HG02610 (cell line): ENCODE results near the gene CLBA1.

Experiments
- ATAC-seq: cut with Tn5 transposase; IDR thresholded peaks from one replicate; pipeline ENCODE4 v1.9.1; 2021; ENCODE audit warnings: mild to moderate bottlenecking, moderate library complexity; ENCODE audit not compliant: unreplicated experiment

Gene CLBA1

DNA sequence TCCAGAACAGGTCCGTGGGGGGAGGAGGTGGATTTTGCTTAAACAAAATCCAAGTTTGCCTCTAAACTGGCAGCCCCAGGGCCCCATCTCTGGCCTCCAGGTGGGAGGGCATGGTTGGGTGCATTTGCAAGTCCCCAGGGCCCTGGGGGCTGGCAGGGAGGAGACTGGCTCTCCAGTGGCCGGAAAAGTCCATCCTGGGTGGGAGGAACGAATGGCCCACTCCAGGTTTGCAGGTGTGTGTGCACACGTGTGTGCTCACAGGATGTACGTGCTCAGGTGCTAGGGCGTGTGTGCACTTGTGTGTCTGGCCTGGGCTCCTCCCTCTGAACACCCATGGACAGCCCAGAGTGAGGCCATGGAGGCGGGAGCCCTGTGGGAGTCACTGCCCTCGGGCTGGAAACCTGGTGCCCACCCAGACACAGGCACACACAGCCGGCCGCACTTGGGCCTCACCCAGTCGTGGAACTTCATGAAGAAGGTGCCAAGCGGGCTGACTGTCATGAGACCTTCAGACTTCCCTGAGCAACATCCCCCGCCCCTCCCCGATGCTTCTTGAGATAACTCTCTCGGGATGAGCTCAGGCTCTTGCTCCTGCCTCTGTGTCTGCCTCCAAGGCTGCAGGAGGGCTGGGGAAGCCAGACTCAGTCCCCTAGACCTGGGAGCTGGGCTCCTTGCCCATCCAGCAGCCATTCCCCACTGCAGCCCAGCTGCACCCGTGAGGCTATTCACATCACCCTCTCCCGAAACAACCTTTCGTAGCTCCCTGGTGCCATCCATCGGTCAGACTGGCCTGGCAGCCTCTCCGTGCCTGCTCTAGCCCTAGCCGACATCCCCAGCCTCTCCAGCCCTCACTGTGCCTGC is 16.8 kb upstream of the CLBA1 start:
- ATAC-seq, result no peak

DNA sequence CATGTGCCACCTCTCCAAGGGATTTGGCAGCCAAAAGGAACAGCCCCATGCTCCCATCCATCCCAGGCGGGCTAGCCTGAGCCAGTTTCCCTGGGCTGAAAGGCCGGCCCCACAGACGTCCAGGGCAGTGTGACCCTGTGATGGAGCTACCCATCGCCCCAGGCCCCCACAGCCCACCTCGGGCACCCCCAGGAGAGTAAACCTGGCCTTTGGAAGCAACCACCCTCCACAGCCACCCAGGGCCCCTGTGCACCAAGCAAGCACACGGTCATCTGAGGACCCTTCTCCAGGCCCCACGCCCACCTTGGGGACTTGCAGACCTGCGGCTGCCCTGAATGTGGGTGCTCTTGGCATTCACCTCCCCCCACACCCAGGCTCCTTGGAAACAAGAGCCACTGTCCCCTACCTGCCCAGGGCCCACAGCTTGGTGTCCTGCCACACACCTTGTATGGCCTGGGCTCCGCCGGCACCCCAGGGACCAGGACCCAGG is 15.8 kb upstream of the CLBA1 start:
- no peak for ATAC-seq

DNA sequence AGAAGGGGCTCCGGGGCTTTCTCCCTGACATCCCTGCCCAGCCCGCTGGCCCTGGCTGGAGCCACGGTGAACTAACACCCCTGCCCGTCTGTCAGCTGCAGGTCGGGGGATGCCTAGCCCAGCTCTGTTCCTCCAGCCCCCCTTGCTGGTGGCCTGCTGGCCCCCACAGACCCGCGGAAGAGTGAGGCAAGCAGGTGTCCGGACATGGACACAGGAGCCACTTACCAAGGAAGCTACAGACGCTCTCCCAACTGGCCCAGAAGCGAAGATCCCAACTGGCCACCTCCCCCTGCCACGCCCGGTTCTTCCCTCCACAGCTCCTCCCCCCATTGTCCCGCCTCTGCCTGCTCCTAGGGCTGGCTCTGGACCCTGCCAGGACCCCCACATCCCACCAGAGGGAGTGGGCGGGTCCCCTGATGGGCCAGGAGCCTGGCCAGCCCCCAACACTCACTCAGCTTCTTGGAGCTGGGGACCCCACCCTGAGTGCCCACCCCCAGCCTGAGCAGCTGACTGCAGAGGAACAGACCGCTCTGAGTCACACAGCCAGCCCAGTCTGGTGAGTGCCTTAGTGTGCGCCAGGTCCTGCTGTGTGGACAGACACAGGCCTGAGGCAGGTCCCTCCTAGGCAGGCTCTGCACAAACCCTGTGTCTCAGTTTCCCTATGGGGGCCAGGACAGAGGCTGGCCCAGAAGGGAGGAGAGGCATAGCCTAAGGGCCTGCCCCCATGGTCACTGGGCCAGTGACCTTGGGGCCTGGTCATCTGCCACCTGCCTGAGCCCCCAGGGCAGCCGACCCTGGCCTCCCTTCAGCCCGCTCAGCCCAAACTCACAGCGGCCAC is 15.1 kb upstream of the CLBA1 start:
- ATAC-seq, result no peak

DNA sequence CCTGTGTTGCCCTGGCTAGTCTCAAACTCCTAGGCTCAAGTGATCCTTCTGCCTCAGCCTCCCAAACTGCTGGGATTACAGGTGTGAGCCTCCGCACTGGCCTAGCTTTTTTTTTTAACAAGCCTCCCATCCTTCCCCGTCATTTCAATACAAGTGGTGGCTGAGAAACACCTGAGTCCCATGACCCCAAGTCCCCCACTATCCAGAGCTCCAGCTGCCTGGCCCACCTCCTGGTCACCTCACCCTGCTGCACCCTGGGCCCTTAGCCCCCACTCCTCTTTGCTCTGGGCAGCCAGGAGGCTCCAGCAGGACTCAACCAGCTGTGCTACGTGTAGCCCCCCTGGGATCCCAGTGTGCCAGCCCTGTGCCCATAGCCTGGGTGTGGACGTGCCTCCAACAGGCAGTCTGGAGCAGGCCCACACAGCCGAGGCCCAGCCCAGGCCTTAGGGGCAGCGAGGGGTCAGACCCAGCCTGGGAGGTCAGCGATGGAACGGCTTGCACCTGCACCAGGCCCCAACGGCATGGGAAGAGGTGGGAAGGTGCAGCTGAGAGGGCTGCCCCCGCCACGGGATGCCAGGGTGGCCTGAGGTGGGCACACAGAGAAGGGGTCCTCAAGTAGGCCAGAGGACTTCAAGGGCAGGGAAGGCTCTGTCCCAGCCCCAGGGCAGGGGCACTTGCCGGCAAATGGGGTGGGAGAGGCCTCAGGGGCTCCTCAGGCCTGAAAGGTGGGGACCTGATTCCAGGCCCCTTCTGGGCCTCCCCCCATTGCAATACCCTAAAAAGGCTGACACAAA is 13.9 kb upstream of the CLBA1 start:
- no peak for ATAC-seq

DNA sequence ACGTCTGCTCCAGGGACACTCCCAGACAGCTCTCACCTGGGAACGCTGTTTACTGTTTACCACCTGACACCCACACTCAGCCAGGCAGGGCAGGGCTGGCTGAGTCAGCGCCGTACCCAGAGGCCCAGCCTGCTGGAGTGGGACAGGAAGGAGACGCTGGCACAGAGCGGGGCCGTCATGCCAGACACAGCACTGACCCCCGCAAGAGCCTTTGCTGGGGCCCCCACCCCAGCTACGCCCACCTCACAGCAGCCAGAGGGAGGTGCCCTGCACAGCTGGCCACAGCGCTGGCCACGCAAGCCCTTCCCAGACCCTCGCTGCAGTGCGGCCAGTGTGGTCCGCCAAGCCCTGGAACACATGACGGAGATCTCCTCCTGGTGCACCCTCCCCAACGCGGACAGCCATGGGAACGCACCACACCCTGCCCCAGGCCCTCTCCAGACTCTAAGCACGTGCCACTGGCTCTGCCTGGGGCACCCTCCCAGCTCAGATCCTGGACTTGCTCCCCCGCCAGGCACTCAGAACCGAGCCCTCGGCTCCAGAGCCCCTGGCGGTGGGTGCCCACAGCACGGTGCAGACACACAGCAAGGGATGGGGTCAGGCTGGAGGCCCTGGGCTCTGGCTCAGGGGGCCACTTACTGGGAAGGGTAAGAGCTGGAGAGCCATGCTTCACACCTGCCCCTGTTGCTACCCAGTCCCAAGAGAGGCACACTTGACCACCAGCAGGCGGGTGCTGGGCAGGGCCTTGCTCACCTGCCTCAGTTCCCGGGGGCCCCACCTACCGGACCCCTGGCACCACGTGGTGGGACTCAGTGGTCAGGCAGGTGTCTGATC is 13.1 kb upstream of the CLBA1 start:
- ATAC-seq, result no peak

DNA sequence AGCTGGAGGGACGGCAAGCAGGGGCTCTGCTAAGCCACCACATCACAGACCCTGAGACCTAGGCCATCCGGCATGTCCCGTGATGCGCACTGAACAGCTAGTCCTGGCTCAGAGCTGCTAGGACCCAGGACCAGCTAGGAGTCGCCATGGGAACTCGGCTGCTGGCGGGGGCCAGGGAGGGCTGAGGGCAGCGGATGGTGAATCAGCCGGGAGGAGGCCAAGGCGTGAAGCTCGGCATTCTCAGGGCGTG is 12.5 kb upstream of the CLBA1 start:
- ATAC-seq, result no peak

DNA sequence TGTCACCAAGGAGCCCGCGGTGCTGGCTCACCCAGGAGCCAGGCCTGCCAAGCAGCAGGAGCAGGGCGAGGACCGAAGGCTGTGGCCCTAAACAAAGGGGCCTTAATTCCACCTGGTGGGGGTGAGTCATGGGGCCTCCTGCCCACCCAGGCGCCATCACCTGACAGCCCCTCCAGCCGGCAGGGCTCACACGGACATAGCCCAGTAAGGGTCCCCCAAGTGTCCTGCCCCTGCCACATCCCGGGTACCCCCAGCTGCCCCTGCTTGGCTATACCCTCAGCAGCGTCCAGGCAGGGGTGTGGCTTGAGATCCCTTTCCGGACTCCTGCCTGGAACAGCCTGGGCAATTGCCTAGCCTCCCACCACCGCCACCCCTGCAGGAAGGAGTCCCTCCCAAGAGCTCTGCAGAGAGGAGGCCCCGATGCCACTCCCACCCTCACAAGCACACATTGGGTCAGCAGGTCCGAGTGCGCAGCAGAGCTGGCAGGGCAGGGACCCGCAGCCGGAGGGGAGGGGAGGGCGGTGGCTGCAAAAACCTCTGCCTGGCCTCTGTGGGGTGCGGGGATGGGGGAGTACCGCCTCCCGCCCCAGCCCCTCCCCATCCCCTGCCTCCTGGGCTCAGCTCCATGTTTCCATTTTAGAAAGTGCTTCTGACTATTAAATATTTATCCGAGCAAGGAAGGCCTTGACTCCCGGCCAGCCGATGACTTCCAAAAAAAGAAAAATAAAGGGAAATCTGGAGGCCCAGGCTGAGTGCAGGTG is 12.0 kb upstream of the CLBA1 start:
- ATAC-seq, result no peak

DNA sequence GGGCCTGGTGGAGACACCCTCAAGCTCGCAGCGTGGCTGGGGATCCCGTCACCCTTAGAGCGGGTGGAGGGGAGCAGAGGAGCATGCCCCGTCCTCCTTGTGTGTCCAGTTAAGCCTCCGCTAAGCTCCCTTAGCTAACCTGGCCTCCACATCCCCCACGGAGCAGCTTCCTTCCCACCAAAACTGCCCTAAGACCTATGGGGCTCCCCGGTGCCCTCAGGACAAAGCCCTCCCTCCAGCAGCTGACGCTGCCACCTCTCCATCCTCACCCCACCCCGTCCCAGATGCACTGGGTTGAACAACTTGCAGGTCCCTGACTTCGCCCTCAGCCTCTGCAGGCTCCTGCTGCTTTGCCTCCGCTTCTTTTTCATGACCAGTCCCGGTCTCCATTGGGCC is 11.4 kb upstream of the CLBA1 start:
- ATAC-seq, result no peak

DNA sequence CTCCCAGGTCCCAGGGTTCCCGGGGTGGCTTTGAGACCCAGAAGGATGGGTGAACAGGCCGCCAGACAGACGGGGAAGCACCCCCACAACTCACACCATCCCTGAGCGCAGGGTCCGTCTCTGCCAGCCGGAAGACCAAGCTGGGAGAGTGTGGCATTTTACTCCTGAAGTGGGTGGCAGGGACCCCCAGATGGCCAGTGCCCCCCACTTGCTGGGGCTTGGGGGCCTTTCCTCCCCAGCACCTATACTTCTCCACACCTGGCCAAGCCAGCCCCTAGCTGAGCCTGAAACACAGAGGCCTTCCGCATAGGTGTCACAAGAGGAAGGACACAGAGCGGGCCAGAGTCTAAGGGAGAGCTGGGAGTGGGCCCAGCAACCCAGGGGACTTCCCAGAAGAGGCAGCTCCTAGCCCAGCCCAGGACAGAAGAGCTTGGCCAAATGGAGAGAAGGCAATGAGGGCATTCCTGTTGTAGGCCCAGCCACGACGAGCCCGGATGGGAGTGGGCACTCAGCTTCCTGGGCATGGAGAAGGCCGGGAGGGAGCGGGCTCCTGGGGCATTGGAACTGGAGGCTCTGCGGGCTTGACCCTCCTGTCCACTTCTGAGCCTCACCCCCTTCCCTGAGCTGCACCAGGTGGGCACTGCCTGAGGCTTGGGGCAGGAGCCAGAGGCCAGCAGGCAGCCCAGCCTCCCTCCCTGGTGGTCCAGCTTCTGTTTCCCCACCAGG is 10.8 kb upstream of the CLBA1 start:
- no peak for ATAC-seq

DNA sequence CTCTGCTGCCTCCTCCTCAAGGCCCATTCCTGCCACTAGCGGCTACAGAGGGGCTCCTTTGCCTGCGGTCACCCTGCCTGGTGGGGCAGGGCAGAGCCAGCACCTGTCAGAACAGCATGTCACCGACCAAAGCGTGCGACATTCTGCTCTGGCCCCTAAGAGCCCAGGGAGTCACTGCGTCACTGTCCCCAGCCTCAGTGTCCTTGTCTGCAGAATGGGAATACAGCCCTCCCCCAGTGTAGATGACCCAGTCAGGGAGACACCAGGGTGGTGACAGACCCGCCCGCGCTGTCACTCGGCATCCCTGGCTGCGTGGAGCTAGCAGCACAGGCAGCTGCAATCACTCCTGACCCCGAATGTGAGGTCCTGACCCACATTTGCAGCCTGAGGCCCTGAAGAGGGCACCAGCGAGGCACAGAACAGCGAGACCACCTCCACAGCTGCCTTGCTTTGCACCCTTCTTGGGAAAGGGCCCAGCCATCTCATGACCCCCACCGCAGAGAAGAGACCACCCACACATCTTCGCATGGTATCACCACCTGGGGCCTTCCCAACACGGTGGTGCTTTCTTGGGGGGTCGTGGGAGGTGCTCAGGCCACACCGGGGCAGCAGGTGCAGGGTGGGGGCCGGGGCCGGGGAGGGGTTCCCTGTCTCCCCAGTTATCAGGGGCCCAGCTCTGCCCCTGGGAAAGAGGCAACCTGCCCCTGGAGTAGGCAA is 9.9 kb upstream of the CLBA1 start:
- no peak for ATAC-seq

DNA sequence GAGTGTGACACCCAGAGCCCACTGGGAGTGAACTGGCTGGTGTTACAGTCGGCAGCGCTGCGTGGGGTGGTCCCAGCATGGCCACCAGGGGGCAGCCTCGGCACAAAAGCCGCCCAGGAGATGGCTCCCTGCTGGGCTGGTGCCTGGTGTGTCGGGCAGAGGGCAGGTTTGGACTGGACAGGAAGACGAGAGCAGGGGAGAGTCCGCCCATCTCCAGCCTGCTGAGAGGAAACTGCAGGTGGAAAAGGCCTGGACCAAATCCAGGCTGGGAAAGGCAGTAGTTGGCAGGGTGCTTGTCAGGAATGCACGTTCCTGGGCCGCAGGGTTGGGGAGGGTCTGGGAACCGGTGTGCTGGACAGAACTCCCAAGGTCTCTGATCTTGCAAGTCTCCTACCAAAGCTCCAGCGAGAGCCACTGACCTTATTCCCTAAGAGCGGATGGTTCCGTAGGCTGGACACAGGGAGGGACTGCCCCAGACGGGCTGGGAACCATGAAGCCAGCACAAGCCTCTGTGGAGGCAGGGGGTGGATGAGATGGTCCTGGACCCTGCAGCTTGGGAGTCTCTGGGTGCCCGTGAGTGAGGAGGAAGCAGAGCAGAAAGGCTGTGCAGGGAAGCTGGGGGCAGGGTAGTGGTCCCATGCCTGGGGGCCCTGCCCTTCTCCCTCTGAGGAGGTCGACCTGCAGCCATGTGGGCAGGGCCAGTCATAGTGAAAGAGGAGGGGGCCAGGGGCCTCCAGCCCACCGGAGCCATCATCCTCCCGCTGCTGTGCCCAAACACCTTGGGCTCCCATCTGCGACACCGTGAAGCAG is 9.2 kb upstream of the CLBA1 start:
- no peak for ATAC-seq

DNA sequence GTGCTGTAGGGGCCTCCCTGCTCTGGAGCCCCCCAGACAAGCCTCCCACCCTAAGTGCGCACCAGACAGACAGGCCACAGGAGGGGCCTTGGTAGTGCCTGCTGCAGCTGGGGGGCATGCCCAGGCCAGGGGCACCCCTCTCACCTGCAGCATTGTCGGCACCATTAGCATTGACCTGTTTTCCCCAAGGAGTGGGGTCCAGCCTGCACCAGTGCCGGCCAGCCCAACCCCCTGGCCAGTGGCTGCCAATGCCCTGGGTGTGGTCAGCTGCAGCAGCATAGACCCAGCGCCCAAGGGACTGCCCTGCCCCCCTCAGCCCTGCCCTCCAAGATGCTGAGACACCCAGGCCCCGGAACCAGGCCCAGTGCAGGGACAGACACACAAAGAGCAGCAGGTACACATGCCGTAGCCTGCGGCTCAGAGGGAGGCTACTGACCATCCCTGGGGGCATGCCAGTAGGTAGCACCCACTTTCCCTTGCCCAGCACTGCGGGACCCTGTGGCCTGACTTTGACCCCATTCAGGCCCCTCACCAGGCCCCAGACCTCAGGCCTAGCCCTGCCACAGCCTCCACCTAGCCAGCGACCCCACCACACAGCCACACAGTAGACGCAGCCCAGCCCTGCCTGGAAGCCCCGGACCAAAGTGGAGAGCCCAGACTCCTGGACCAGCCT is 8.4 kb upstream of the CLBA1 start:
- ATAC-seq, result no peak

DNA sequence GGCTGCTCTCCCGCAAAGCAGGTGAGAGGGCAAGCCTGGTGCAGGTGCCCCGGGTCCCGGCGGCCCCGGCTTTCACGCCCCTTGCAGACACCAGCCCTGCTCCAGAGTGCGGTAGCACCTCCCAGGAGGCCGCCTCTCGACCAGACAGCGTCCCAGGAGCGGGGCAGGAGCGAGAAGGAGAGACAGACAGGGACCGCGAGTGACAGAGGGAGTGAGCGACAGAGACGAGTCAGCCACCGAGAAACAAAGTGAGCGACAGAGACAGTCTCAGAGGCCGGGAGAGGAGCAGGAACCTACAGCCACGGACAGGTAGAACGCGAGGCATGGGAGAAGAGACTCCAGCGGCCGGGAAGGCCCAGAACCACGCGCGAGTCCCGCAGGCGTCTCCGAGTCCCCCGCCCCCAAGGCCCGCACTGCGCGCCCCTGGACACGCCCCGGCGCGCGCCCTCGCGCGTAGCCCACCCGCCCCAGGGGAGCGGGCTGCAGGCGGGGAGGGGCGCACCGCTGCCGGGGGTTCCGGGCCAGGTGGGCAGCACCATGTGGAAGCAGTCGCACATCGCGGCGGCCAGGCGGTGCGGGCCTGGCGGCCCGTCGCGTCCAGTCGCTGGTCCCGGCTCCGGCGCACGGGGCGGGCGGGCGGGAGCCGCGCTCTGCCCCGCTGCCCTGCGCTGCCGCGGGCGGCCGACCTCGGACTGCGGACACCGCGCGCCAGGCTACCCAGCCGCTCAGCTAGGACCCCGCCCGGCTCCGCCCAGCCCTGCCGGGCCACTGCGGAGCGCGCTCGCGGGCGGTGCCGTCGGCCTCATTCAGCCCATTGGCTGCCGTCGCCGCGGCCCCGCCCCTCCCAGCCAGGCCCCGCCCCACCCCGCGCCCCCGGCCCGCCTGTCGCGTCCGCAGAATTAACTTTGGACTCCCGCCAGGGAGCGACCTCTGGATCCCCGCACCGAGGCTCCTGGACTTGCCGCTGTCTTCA is 7.6 kb upstream of the CLBA1 start, which contains the start of gene AHNAK2:
AHNAK2 (minus strand) TSS at position 694 of the 973 bp plus-strand sequence; CDS start at position 557, 137 bp downstream.
- ATAC-seq, result no peak

DNA sequence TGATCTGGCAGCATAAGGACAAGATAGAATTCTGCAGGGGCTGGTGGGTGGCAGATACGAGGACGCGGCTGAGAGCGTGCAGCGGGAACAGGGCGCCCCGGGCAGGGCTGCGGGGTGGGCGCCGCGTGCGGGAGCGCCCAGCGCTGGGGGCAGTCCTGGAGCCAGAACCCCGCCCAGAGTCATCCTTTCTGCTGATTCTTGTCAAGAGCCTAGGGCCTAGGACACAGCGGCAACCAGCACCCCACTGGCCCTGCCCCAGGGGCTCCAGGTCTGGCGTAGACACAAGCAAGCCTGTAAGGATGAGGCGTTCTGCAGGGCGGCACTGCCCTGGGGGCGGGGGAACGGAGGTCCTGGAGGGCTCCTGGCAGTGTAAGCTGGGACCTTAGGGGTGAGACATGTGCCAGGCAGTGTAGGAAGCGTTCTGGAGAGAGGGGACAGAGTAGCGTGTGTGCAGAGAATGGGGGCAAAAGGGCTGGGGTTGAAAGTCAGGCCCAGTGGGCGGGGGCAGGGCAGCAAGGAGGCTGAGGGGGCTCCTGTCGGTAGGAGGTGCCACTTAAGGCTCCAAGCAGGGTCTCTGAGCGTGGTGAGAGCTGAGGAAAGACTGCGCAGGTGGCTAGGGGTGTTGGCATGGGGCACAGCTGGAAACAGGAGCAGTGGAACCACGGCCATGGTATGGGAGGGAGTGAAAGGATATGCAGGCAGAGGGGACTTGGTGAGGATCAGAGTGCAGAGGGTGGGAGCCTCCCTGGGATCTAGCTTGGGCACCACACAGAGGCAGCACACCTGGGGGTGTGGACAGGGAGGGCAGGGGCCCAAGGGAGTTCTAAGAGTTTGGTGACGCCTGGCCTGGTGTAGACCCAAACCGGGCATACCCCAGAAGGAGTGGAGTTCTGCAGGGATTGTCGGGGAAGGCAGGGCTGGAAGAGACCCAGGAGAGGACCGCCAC is 6.6 kb upstream of the CLBA1 start:
- ATAC-seq, result no peak
